GM12874 (cell line): Measurements from ENCODE around the gene IL23R.

Experiments
- CTCF ChIP-seq: IDR thresholded peaks from 2 replicates; pipeline ENCODE4 v1.5.1; 2011; ENCODE audit warnings: low read depth, mild to moderate bottlenecking, control low read depth, low read length, moderate library complexity; ENCODE audit not compliant: insufficient read depth

The IL23R gene

GRCh38 chr1:67226688-67227087 is 60.4 kb downstream of the IL23R start:
- TF ChIP-seq CTCF, result no peak

- no peak for TF ChIP-seq CTCF
Observed at GRCh38 chr1:67227196-67227595, 60.9 kb downstream of the IL23R start.

GRCh38 chr1:67228791-67229190 is 62.5 kb downstream of the IL23R start:
- TF ChIP-seq CTCF, result no peak

- TF ChIP-seq CTCF, result no peak
Observed at GRCh38 chr1:67230539-67230938, 64.3 kb downstream of the IL23R start.

GRCh38 chr1:67236277-67236676 is 70.0 kb downstream of the IL23R start:
- TF ChIP-seq CTCF, result no peak

- TF ChIP-seq CTCF, result no peak
Observed at GRCh38 chr1:67239738-67240137, 73.5 kb downstream of the IL23R start.

- TF ChIP-seq CTCF, result no peak
Observed at GRCh38 chr1:67241200-67241746, 75.0 kb downstream of the IL23R start.

- TF ChIP-seq CTCF, result no peak
Observed at GRCh38 chr1:67242016-67242415, 75.8 kb downstream of the IL23R start.
